Gastroesophageal sphincter (tissue), 3 donors: ENCODE data around the gene SHCBP1L.
"Not testable (repeated sequence)": the region's sequence is repeated elsewhere in the genome, so short reads cannot be mapped to it uniquely, and the experiment has no call there.

Source experiments
- CTCF ChIP-seq, 4 experiments: fragments of 200-600 bp in 2 of 4; fragments of 450-650 bp in 2 of 4; sonication (generic) in 1 of 4; IDR thresholded peaks; one replicate each; pipeline ENCODE4 v1.5.1; 2017 to 2019; ENCODE audit warnings: antibody characterized with exemption in 4 of 4, mild to moderate bottlenecking in 2 of 4, moderate library complexity in 2 of 4
- POLR2A ChIP-seq, 2 donors: fragments of 450-650 bp; IDR thresholded peaks; one replicate each; pipeline ENCODE4 v1.6.1; 2017; ENCODE audit warnings: antibody characterized with exemption in 2 of 2, mild to moderate bottlenecking in 2 of 2, moderate library complexity in 1 of 2
- POLR2AphosphoS5 ChIP-seq: sonication (generic); formaldehyde crosslinking; IDR thresholded peaks from one replicate; pipeline ENCODE4 v1.6.1; 2017; ENCODE audit warnings: antibody characterized with exemption

GRCh38 chr1:182901946-182902345 is 51.0 kb downstream of the SHCBP1L start:
- TF ChIP-seq POLR2A (IDR thresholded peaks at IDR 0.05); CTCF (IDR thresholded peaks at IDR 0.05); POLR2AphosphoS5: not testable (repeated sequence)
